Activated CD8-positive, alpha-beta T cell treated with anti-CD3 and anti-CD28 coated beads for 36 hours (primary cell): Measurements from ENCODE around the gene CD209. TPM values are rescaled to one million over a fixed set of nuclear protein-coding genes. Genes with fewer than 3 reads are reported as not detected.
A peak's percentile ranks its signal among the peaks of the same experiment; 100 is the strongest.

Experiments used
- ATAC-seq: fragments of 200-7000 bp; cut with Tn5 transposase; one replicate; pipeline ENCODE4 v1.10.0; 2021; ENCODE audit warnings: mild to moderate bottlenecking, moderate library complexity
- CTCF ChIA-PET: fragments of 350-600 bp; sonication (Branson Sonifier 250); formaldehyde crosslinking; loops from one replicate; lab custom pipeline; 2021; ENCODE audit warnings: antibody characterized with exemption; lab: Charles Lee
- POLR2A ChIA-PET: fragments of 350-600 bp; sonication (Branson Sonifier 250); formaldehyde crosslinking; loops from one replicate; lab custom pipeline; 2021; ENCODE audit warnings: antibody characterized with exemption; lab: Charles Lee
- DNase-seq: peaks from one replicate; pipeline ENCODE4 v3.0.0-alpha.2; 2020
- H3K27ac Mint-ChIP-seq: one replicate; pipeline ENCODE4 v1.8.0; 2021; ENCODE audit warnings: mild to moderate bottlenecking, mixed read lengths
- H3K27me3 Mint-ChIP-seq: one replicate; pipeline ENCODE4 v1.8.0; 2021; ENCODE audit warnings: mixed read lengths
- H3K36me3 Mint-ChIP-seq: one replicate; pipeline ENCODE4 v1.8.0; 2021; ENCODE audit warnings: low read depth, mixed read lengths
- H3K4me1 Mint-ChIP-seq: one replicate; pipeline ENCODE4 v1.8.0; 2021; ENCODE audit warnings: low read depth, mixed read lengths
- H3K4me3 Mint-ChIP-seq: one replicate; pipeline ENCODE4 v1.8.0; 2021; ENCODE audit warnings: mild to moderate bottlenecking, moderate library complexity, mixed read lengths
- H3K9me3 Mint-ChIP-seq: one replicate; pipeline ENCODE4 v1.8.0; 2021; ENCODE audit warnings: mixed read lengths
- CTCF ChIP-seq: fragments of 200-600 bp; IDR thresholded peaks from one replicate; pipeline ENCODE4 v1.8.0; 2022; ENCODE audit warnings: antibody characterized with exemption, mild to moderate bottlenecking
- intact Hi-C: fragments of 100-400 bp; cut with micrococcal nuclease; formaldehyde crosslinking; loops from one replicate; pipeline ENCODE4 v1.10.0; 2022
- total RNA-seq, 2 experiments: library from RNA; stranded (reverse); gene quantifications; one replicate each; pipeline ENCODE4 v1.2.3, GENCODE V29; 2021

CD209 gene
- total RNA-seq, 2 experiments from 2014 or later, result not detected

DNA sequence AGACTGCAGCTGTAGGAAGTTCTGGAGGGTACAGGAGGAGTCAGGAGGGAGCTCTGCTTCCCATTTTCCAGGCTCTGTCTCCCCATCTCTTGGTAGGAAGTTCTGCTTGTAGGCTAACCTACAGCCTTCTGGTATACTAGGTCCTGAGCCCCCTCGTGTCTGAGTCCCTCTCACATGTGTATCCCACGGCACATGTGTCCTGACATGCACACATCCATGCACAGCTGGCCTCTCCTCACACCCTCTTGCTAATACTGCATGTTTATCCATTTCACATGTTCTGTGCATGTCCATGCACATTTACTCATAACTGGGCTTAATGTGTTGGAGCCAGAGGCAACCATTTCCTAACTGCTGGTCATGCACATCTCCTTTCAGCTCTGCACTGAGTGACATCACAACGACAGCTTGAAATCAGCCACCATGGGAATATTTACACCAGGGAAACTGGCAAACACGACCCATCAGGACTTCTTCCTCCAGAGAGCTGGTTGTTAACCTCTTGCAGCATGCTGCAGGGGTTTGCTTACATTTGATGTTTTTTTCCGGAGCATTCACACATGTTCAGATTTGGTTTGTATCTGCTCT lies 3.0 kb downstream of the CD209 start:
- H3K27ac Mint-ChIP-seq, result no peak overlapping the region
- CTCF ChIA-PET, result interaction anchor here (2.4 kb wide), 1 partner anchor 63 kb away, joined by 10 read pairs; the partner anchor contains the start of gene TRAPPC5
- H3K4me1 Mint-ChIP-seq, result peaks cover 13% of the 10 kb centered on the region
- H3K9me3 Mint-ChIP-seq, result peaks cover 5% of the 10 kb centered on the region
- intact Hi-C loops, result loop anchor here (10.0 kb wide), 1 partner anchor 51 kb away; no protein-coding TSS in a partner anchor
- POLR2A ChIA-PET, result no interaction called here
- H3K36me3 Mint-ChIP-seq, result no peaks in the 10 kb centered on the region
- peaks cover 29% of the 10 kb centered on the region for H3K27me3 Mint-ChIP-seq
- ATAC-seq (no peak), DNase-seq (no peak)
- H3K4me3 Mint-ChIP-seq, result no peak overlapping the region
- TF ChIP-seq CTCF, result no peak

DNA sequence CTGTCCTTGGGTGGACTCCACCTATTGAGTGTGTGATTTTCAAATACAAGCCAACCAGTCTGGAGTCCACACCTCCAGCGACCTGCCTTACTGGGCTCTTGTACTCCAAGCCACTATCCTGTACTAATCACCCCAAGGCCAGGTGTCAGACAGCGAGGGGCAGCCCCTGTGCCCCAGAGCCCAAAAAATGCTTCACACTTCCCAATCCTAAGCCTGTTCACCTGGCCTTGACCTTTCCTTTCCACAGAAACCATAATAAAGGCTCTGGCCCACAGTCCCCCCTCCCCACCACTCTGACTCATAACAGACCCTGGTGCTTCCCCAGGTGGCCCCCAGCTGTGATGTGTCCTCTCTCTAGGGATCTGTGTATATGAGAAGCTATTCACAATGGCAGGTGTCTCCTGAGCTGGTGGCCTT lies 3.9 kb downstream of the CD209 start:
- no peaks in the 10 kb centered on the region for H3K36me3 Mint-ChIP-seq
- H3K4me3 Mint-ChIP-seq, result no peak overlapping the region
- peak; percentile 54 for DNase-seq
- H3K9me3 Mint-ChIP-seq, result peaks cover 5% of the 10 kb centered on the region
- peak; percentile 83 for ATAC-seq
- H3K4me1 Mint-ChIP-seq, result peaks cover 13% of the 10 kb centered on the region
- H3K27me3 Mint-ChIP-seq, result peaks cover 29% of the 10 kb centered on the region
- H3K27ac Mint-ChIP-seq, result no peak overlapping the region
- ChIA-PET POLR2A (no interaction called here), CTCF (interaction anchor here (2.4 kb wide), 1 partner anchor 63 kb away, joined by 10 read pairs; the partner anchor contains the start of gene TRAPPC5)
- intact Hi-C loops, result loop anchor here (10.0 kb wide), 1 partner anchor 51 kb away; no protein-coding TSS in a partner anchor
- TF ChIP-seq CTCF, result no peak

GRCh38 chr19:7742991-7743390 lies 4.3 kb downstream of the CD209 start:
- peaks cover 26% of the 10 kb centered on the region for H3K27me3 Mint-ChIP-seq
- ChIA-PET CTCF (interaction anchor here (2.4 kb wide), 1 partner anchor 62 kb away, joined by 10 read pairs; the partner anchor contains the start of gene TRAPPC5), POLR2A (interaction anchor here (0.8 kb wide), 1 partner anchor 8 kb away, joined by 4 read pairs; no protein-coding TSS in a partner anchor)
- TF ChIP-seq CTCF, result no peak
- DNase-seq, result no peak
- H3K36me3 Mint-ChIP-seq, result no peaks in the 10 kb centered on the region
- intact Hi-C loops, result loop anchor here (10.0 kb wide), 1 partner anchor 52 kb away; no protein-coding TSS in a partner anchor
- peaks cover 15% of the 10 kb centered on the region for H3K4me1 Mint-ChIP-seq
- H3K9me3 Mint-ChIP-seq, result peaks cover 1% of the 10 kb centered on the region
- no peak for ATAC-seq
- H3K4me3 Mint-ChIP-seq, result no peak overlapping the region
- no peak overlapping the region for H3K27ac Mint-ChIP-seq

- intact Hi-C loops, result loop anchor here (10.0 kb wide), 1 partner anchor 52 kb away; no protein-coding TSS in a partner anchor
- ATAC-seq, result no peak
These were observed 4.8 kb downstream of the CD209 start for GRCh38 chr19:7742575-7742974.

More at GRCh38 chr19:7742575-7742974, 4.8 kb downstream of the CD209 start:
- Mint-ChIP-seq H3K27ac (no peak overlapping the region), H3K9me3 (no peaks in the 10 kb centered on the region), H3K36me3 (no peaks in the 10 kb centered on the region), H3K27me3 (peaks cover 24% of the 10 kb centered on the region), H3K4me3 (no peak overlapping the region), H3K4me1 (peaks cover 17% of the 10 kb centered on the region)
- no peak for DNase-seq
- POLR2A ChIA-PET, result interaction anchor here (0.8 kb wide), 1 partner anchor 9 kb away, joined by 4 read pairs; no protein-coding TSS in a partner anchor
- CTCF ChIA-PET, result interaction anchor here (2.4 kb wide), 1 partner anchor 62 kb away, joined by 10 read pairs; the partner anchor contains the start of gene TRAPPC5
- no peak for TF ChIP-seq CTCF
